Neural cell (in vitro differentiated cells): ENCODE results near the gene COL13A1. TPM values are rescaled to one million over a fixed set of nuclear protein-coding genes. Genes with fewer than 3 reads are reported as not detected.

Experiments used
- H2AFZ ChIP-seq: fragments of 200-600, 300-800 bp; sonication (generic), shearing (Covaris generic); 2 replicates; pipeline ENCODE4 v1.6.0; 2014; ENCODE audit warnings: low read depth, mild to moderate bottlenecking, antibody characterized with exemption, low read length, moderate library complexity
- H3F3A ChIP-seq: fragments of 200-600 bp; shearing (Covaris generic); 2 replicates; pipeline ENCODE4 v1.6.1; 2016; ENCODE audit warnings: mild to moderate bottlenecking, moderate library complexity, mixed read lengths, antibody characterized with exemption, low read length; ENCODE audit not compliant: insufficient read depth, poor library complexity, severe bottlenecking
- H3K27ac ChIP-seq: fragments of 200-600, 300-800 bp; sonication (generic), shearing (Covaris generic); 2 replicates; pipeline ENCODE4 v1.5.1; 2014; ENCODE audit warnings: mild to moderate bottlenecking, low read length, moderate library complexity
- H3K27me3 ChIP-seq: fragments of 300-800, 200-600 bp; sonication (generic), shearing (Covaris generic); 2 replicates; pipeline ENCODE4 v1.6.0; 2014; ENCODE audit warnings: mild to moderate bottlenecking, low read depth, low read length, moderate library complexity; ENCODE audit not compliant: insufficient read depth
- H3K36me3 ChIP-seq: fragments of 300-800, 200-600 bp; sonication (generic), shearing (Covaris generic); 2 replicates; pipeline ENCODE4 v1.5.1; 2014; ENCODE audit warnings: mild to moderate bottlenecking, antibody characterized with exemption, low read length, moderate library complexity; ENCODE audit not compliant: insufficient read depth
- H3K4me2 ChIP-seq: fragments of 300-800, 200-600 bp; sonication (generic), shearing (Covaris generic); 2 replicates; pipeline ENCODE4 v1.6.0; 2014; ENCODE audit warnings: mild to moderate bottlenecking, low read length
- H3K4me3 ChIP-seq: fragments of 300-800, 200-600 bp; sonication (generic), shearing (Covaris generic); 2 replicates; pipeline ENCODE4 v1.5.1; 2014; ENCODE audit warnings: mild to moderate bottlenecking, low read length, moderate library complexity
- H3K79me2 ChIP-seq: fragments of 200-600 bp; shearing (Covaris generic); replicated peaks from 2 replicates; pipeline ENCODE4 v1.6.0; 2014; ENCODE audit warnings: mild to moderate bottlenecking, low read length, moderate library complexity; ENCODE audit not compliant: insufficient read depth
- H3K9ac ChIP-seq: fragments of 300-800, 200-600 bp; sonication (generic), shearing (Covaris generic); 2 replicates; pipeline ENCODE4 v1.6.1; 2016; ENCODE audit warnings: mild to moderate bottlenecking, low read length, mixed read lengths
- H3K9me2 ChIP-seq: fragments of 200-600 bp; shearing (Covaris generic); 2 replicates; pipeline ENCODE4 v1.6.1; 2016; ENCODE audit warnings: mild to moderate bottlenecking, low read length, mixed read lengths; ENCODE audit not compliant: insufficient read depth
- H3K9me3 ChIP-seq: fragments of 200-600, 300-800 bp; sonication (generic), shearing (Covaris generic); 2 replicates; pipeline ENCODE4 v1.6.1; 2016; ENCODE audit warnings: mild to moderate bottlenecking, mixed run types, low read length, moderate library complexity, mixed read lengths
- H4K20me1 ChIP-seq: fragments of 200-600 bp; shearing (Covaris generic); 2 replicates; pipeline ENCODE4 v1.6.1; 2016; ENCODE audit warnings: mild to moderate bottlenecking, mixed run types; ENCODE audit not compliant: insufficient read depth
- CTCF ChIP-seq: fragments of 450-650 bp; IDR thresholded peaks from 2 replicates; pipeline ENCODE4 v1.5.1; 2014; ENCODE audit warnings: antibody characterized with exemption, mild to moderate bottlenecking, moderate library complexity; ENCODE audit not compliant: poor library complexity, severe bottlenecking
- EP300 ChIP-seq: fragments of 450-650 bp; conservative IDR thresholded peaks from 2 replicates; pipeline ENCODE4 v1.6.1; 2014; ENCODE audit warnings: antibody characterized with exemption, mild to moderate bottlenecking, moderate library complexity; ENCODE audit not compliant: poor library complexity, severe bottlenecking
- EZH2 ChIP-seq: fragments of 200-600, 300-800 bp; shearing (Covaris generic), sonication (generic); IDR thresholded peaks from 2 replicates; pipeline ENCODE4 v1.6.1; 2014; ENCODE audit warnings: antibody characterized with exemption, low read length, borderline replicate concordance, mild to moderate bottlenecking; ENCODE audit not compliant: insufficient read depth, poor library complexity, severe bottlenecking
- MXI1 ChIP-seq: fragments of 450-650 bp; conservative IDR thresholded peaks from 2 replicates; pipeline ENCODE4 v1.6.1; 2014; ENCODE audit warnings: antibody characterized with exemption, mild to moderate bottlenecking; ENCODE audit not compliant: poor library complexity, severe bottlenecking
- POLR2AphosphoS5 ChIP-seq: IDR thresholded peaks from 2 replicates; pipeline ENCODE4 v1.6.1; 2012
- RAD21 ChIP-seq: fragments of 450-650 bp; conservative IDR thresholded peaks from 2 replicates; pipeline ENCODE4 v1.6.1; 2014; ENCODE audit warnings: antibody characterized with exemption, mild to moderate bottlenecking, moderate library complexity
- REST ChIP-seq: IDR thresholded peaks from 2 replicates; pipeline ENCODE4 v1.6.1; 2012; ENCODE audit warnings: borderline replicate concordance
- SMC3 ChIP-seq: fragments of 450-650 bp; conservative IDR thresholded peaks from 2 replicates; pipeline ENCODE4 v1.6.1; 2014; ENCODE audit warnings: antibody characterized with exemption, mild to moderate bottlenecking, moderate library complexity; ENCODE audit not compliant: poor library complexity
- TAF1 ChIP-seq: IDR thresholded peaks from 2 replicates; pipeline ENCODE4 v1.6.1; 2012; ENCODE audit warnings: low read depth
- polyA plus RNA-seq: library from polyadenylated mRNA; depleted of rRNA; stranded (reverse); fragments of >200 nt; gene quantifications from 2 replicates; pipeline ENCODE4 v1.2.3, GENCODE V29; 2014

The COL13A1 gene
- polyA plus RNA-seq, 1 donor from 2014 or later: 4.7 TPM

- Histone ChIP-seq H3K79me2 (no peaks in the 10 kb centered on the region), H3K9me2 (no peaks in the 10 kb centered on the region), H3K36me3 (no peaks in the 10 kb centered on the region), H4K20me1 (no peaks in the 10 kb centered on the region), H3F3A (no peaks in the 10 kb centered on the region), H3K27ac (peak overlapping the region; percentile 42), H3K9me3 (no peaks in the 10 kb centered on the region), H3K4me2 (no peak overlapping the region), H2AFZ (no peak overlapping the region), H3K27me3 (no peaks in the 10 kb centered on the region), H3K9ac (peak overlapping the region; percentile 35), H3K4me3 (no peak overlapping the region)
- TF ChIP-seq EZH2 (no peak), TAF1 (no peak), REST (peak; percentile 41)
Observed at GRCh38 chr10:69878038-69878437, 76.3 kb downstream of the COL13A1 start.

GRCh38 chr10:69878951-69879350 is 77.2 kb downstream of the COL13A1 start:
- Histone ChIP-seq H3K4me3 (no peak overlapping the region), H3K9me2 (no peaks in the 10 kb centered on the region), H3F3A (no peaks in the 10 kb centered on the region), H3K36me3 (no peaks in the 10 kb centered on the region), H3K4me2 (no peak overlapping the region), H3K9ac (no peak overlapping the region), H3K27me3 (no peaks in the 10 kb centered on the region), H2AFZ (no peak overlapping the region), H4K20me1 (no peaks in the 10 kb centered on the region), H3K79me2 (no peaks in the 10 kb centered on the region), H3K27ac (no peak overlapping the region), H3K9me3 (no peaks in the 10 kb centered on the region)
- TF ChIP-seq POLR2AphosphoS5 (no peak), TAF1 (no peak), MXI1 (no peak), CTCF (no peak), EZH2 (no peak), RAD21 (no peak), EP300 (no peak), SMC3 (no peak), REST (no peak)
